ENCODE data around the gene CABP7. TPM values are rescaled to one million over a fixed set of nuclear protein-coding genes. Genes with fewer than 3 reads are reported as not detected.

Gene CABP7
- polyA plus RNA-seq, 6 donors from 2014 or later: 0.08 to 0.11 (median 0.10) TPM; not detected in 2

GRCh38 chr22:29706486-29706885, 13.3 kb upstream of the CABP7 start:
- no peaks in the 10 kb centered on the region for H3K9me3 Mint-ChIP-seq
- H3K4me3 Mint-ChIP-seq: no peak overlapping the region
- DNase-seq (no peak), ATAC-seq (ENCODE audit: low read depth in 2 of 2) (no peak)
- peaks cover 5 to 15% (median 8%) of the 10 kb centered on the region in 3 donors for H3K4me1 Mint-ChIP-seq
- H3K36me3 Mint-ChIP-seq: no peaks in the 10 kb centered on the region
- no peak overlapping the region for H3K27ac Mint-ChIP-seq
- peaks cover 4 to 39% (median 17%) of the 10 kb centered on the region in 3 donors for H3K27me3 Mint-ChIP-seq

GRCh38 chr22:29707010-29707409, 12.8 kb upstream of the CABP7 start:
- H3K27me3 Mint-ChIP-seq: peaks cover 9 to 44% (median 23%) of the 10 kb centered on the region in 3 donors
- H3K4me3 Mint-ChIP-seq: no peak overlapping the region
- peaks cover 0 to 1% (median 0%) of the 10 kb centered on the region in 7 donors for H3K9me3 Mint-ChIP-seq
- ATAC-seq (ENCODE audit: low read depth in 2 of 2) (no peak), DNase-seq (no peak)
- H3K4me1 Mint-ChIP-seq: peaks cover 3 to 10% (median 7%) of the 10 kb centered on the region in 3 donors
- H3K27ac Mint-ChIP-seq: peak overlapping the region in 1 of 6 donors; percentile 61
- peaks cover 0 to 4% of the 10 kb centered on the region in 2 donors for H3K36me3 Mint-ChIP-seq

- Mint-ChIP-seq H3K9me3 (peaks cover 0 to 2% (median 0%) of the 10 kb centered on the region in 7 donors), H3K36me3 (peaks cover 0 to 5% of the 10 kb centered on the region in 2 donors), H3K4me1 (peaks cover 0 to 10% (median 9%) of the 10 kb centered on the region in 3 donors), H3K27me3 (peaks cover 11 to 49% (median 27%) of the 10 kb centered on the region in 3 donors), H3K4me3 (peak overlapping the region in 1 of 8 donors; percentile 16), H3K27ac (peak overlapping the region in 1 of 6 donors; percentile 61)
- no peak for DNase-seq
- ATAC-seq (ENCODE audit: low read depth in 2 of 2): no peak
Observed at GRCh38 chr22:29707471-29707870, 12.3 kb upstream of the CABP7 start.

GRCh38 chr22:29710193-29710592, 9.6 kb upstream of the CABP7 start:
- Mint-ChIP-seq H3K36me3 (peaks cover 0 to 5% of the 10 kb centered on the region in 2 donors), H3K4me3 (no peak overlapping the region)

GRCh38 chr22:29710922-29711593, 8.7 kb upstream of the CABP7 start:
- peaks cover 0 to 5% (median 0%) of the 10 kb centered on the region in 3 donors for H3K4me1 Mint-ChIP-seq
- peaks cover 0 to 2% (median 0%) of the 10 kb centered on the region in 7 donors for H3K9me3 Mint-ChIP-seq
- DNase-seq (no peak), ATAC-seq (ENCODE audit: low read depth in 2 of 2) (no peak)
- H3K27ac Mint-ChIP-seq: no peak overlapping the region
- H3K36me3 Mint-ChIP-seq: peaks cover 0 to 5% of the 10 kb centered on the region in 2 donors
- H3K27me3 Mint-ChIP-seq: peaks cover 11 to 62% (median 25%) of the 10 kb centered on the region in 3 donors
- no peak overlapping the region for H3K4me3 Mint-ChIP-seq

More at GRCh38 chr22:29710193-29710592, 9.6 kb upstream of the CABP7 start:
- H3K4me1 Mint-ChIP-seq: peaks cover 0 to 5% (median 0%) of the 10 kb centered on the region in 3 donors
- H3K27ac Mint-ChIP-seq: no peak overlapping the region
- ATAC-seq (ENCODE audit: low read depth in 2 of 2) (no peak), DNase-seq (no peak)
- H3K27me3 Mint-ChIP-seq: peaks cover 11 to 57% (median 20%) of the 10 kb centered on the region in 3 donors
- peaks cover 0 to 2% (median 0%) of the 10 kb centered on the region in 7 donors for H3K9me3 Mint-ChIP-seq

GRCh38 chr22:29712119-29712518, 7.7 kb upstream of the CABP7 start:
- no peak overlapping the region for H3K4me3 Mint-ChIP-seq
- peaks cover 19 to 62% (median 33%) of the 10 kb centered on the region in 3 donors for H3K27me3 Mint-ChIP-seq
- DNase-seq (no peak), ATAC-seq (ENCODE audit: low read depth in 2 of 2) (no peak)
- H3K9me3 Mint-ChIP-seq: peaks cover 0 to 2% (median 0%) of the 10 kb centered on the region in 7 donors
- peaks cover 0 to 5% of the 10 kb centered on the region in 2 donors for H3K36me3 Mint-ChIP-seq
- peaks cover 0 to 5% (median 0%) of the 10 kb centered on the region in 3 donors for H3K4me1 Mint-ChIP-seq
- peak overlapping the region in 1 of 6 donors; percentile 28 for H3K27ac Mint-ChIP-seq

- peaks cover 19 to 68% (median 37%) of the 10 kb centered on the region in 3 donors for H3K27me3 Mint-ChIP-seq
- no peak for ATAC-seq (ENCODE audit: low read depth in 2 of 2)
- H3K4me3 Mint-ChIP-seq: no peak overlapping the region
- H3K9me3 Mint-ChIP-seq: peaks cover 0 to 2% (median 0%) of the 10 kb centered on the region in 7 donors
- no peak overlapping the region for H3K27ac Mint-ChIP-seq
- peaks cover 0 to 5% (median 0%) of the 10 kb centered on the region in 3 donors for H3K4me1 Mint-ChIP-seq
- no peak for DNase-seq
- H3K36me3 Mint-ChIP-seq: peaks cover 0 to 5% of the 10 kb centered on the region in 2 donors
Observed at GRCh38 chr22:29713156-29713727, 6.6 kb upstream of the CABP7 start.

- no peak for ATAC-seq (ENCODE audit: low read depth in 2 of 2)
- H3K36me3 Mint-ChIP-seq: peaks cover 0 to 5% of the 10 kb centered on the region in 2 donors
- peaks cover 7 to 13% (median 11%) of the 10 kb centered on the region in 3 donors for H3K4me1 Mint-ChIP-seq
- DNase-seq: no peak
- no peak overlapping the region for H3K27ac Mint-ChIP-seq
- peak overlapping the region in 1 of 8 donors; percentile 25 for H3K4me3 Mint-ChIP-seq
- H3K27me3 Mint-ChIP-seq: peaks cover 28 to 77% (median 53%) of the 10 kb centered on the region in 3 donors
- peaks cover 0 to 2% (median 0%) of the 10 kb centered on the region in 7 donors for H3K9me3 Mint-ChIP-seq
Observed at GRCh38 chr22:29715240-29715639, 4.6 kb upstream of the CABP7 start.

- H3K27me3 Mint-ChIP-seq: peaks cover 28 to 73% (median 53%) of the 10 kb centered on the region in 3 donors
- H3K27ac Mint-ChIP-seq: no peak overlapping the region
- no peak for DNase-seq
- H3K4me1 Mint-ChIP-seq: peaks cover 7 to 13% (median 11%) of the 10 kb centered on the region in 3 donors
- no peak overlapping the region for H3K4me3 Mint-ChIP-seq
- peaks cover 0 to 5% of the 10 kb centered on the region in 2 donors for H3K36me3 Mint-ChIP-seq
- no peak for ATAC-seq (ENCODE audit: low read depth in 2 of 2)
- H3K9me3 Mint-ChIP-seq: peaks cover 0 to 2% (median 0%) of the 10 kb centered on the region in 7 donors
Observed at GRCh38 chr22:29715705-29716104, 4.1 kb upstream of the CABP7 start.

GRCh38 chr22:29716814-29717545, 2.8 kb upstream of the CABP7 start:
- Mint-ChIP-seq H3K9me3 (peaks cover 0 to 2% (median 0%) of the 10 kb centered on the region in 7 donors), H3K4me1 (peaks cover 7 to 14% (median 11%) of the 10 kb centered on the region in 3 donors), H3K27me3 (peaks cover 23 to 75% (median 56%) of the 10 kb centered on the region in 3 donors), H3K27ac (peak overlapping the region in 1 of 6 donors; percentile 88), H3K36me3 (peaks cover 0 to 1% of the 10 kb centered on the region in 2 donors), H3K4me3 (peak overlapping the region in 2 of 8 donors; percentile 43 to 47)
- no peak for DNase-seq
- ATAC-seq (ENCODE audit: low read depth in 2 of 2): no peak

- H3K27me3 Mint-ChIP-seq: peaks cover 21 to 75% (median 53%) of the 10 kb centered on the region in 3 donors
- no peaks in the 10 kb centered on the region for H3K36me3 Mint-ChIP-seq
- H3K4me1 Mint-ChIP-seq: peaks cover 7 to 14% (median 8%) of the 10 kb centered on the region in 3 donors
- H3K9me3 Mint-ChIP-seq: no peaks in the 10 kb centered on the region
- DNase-seq (no peak), ATAC-seq (ENCODE audit: low read depth in 2 of 2) (no peak)
- H3K27ac Mint-ChIP-seq: no peak overlapping the region
- peak overlapping the region in 1 of 8 donors; percentile 47 for H3K4me3 Mint-ChIP-seq
Observed at GRCh38 chr22:29717789-29718188, 2.0 kb upstream of the CABP7 start.

- no peaks in the 10 kb centered on the region for H3K36me3 Mint-ChIP-seq
- H3K4me1 Mint-ChIP-seq: peaks cover 7 to 14% (median 8%) of the 10 kb centered on the region in 3 donors
- no peaks in the 10 kb centered on the region for H3K9me3 Mint-ChIP-seq
- ATAC-seq (ENCODE audit: low read depth in 2 of 2) (no peak), DNase-seq (no peak)
- peaks cover 21 to 75% (median 56%) of the 10 kb centered on the region in 3 donors for H3K27me3 Mint-ChIP-seq
- no peak overlapping the region for H3K27ac Mint-ChIP-seq
- H3K4me3 Mint-ChIP-seq: peak overlapping the region in 7 of 8 donors; percentile 7 to 74 (median 55)
Observed at GRCh38 chr22:29718949-29719898, 579 bp upstream of the CABP7 start.

All from naive B cell (primary cell).